COLO668 (cell line): ENCODE results near the gene DCHS1.

ENCODE experiments used
- DNase-seq: peaks from one replicate; lab custom pipeline; 2025; ENCODE audit not compliant: unreplicated experiment; lab: John Stamatoyannopoulos, UW

DCHS1 gene

GRCh38 chr11:6596239-6596877, 59.3 kb downstream of the DCHS1 start:
- no peak for DNase-seq

GRCh38 chr11:6594142-6594768, 61.4 kb downstream of the DCHS1 start:
- DNase-seq: no peak

GRCh38 chr11:6588018-6588417, 67.6 kb downstream of the DCHS1 start:
- DNase-seq: no peak

- no peak for DNase-seq
These were observed 68.2 kb downstream of the DCHS1 start for GRCh38 chr11:6587360-6587953.

- DNase-seq: no peak
These were observed 68.9 kb downstream of the DCHS1 start for GRCh38 chr11:6586434-6587359.

GRCh38 chr11:6584528-6584927, 71.1 kb downstream of the DCHS1 start:
- DNase-seq: no peak

- DNase-seq: no peak
These were observed 72.0 kb downstream of the DCHS1 start for GRCh38 chr11:6583584-6583983.

GRCh38 chr11:6579681-6580080, 75.9 kb downstream of the DCHS1 start:
- DNase-seq: no peak

GRCh38 chr11:6578134-6578533, 77.5 kb downstream of the DCHS1 start:
- no peak for DNase-seq

GRCh38 chr11:6576471-6577373, 78.9 kb downstream of the DCHS1 start:
- DNase-seq: no peak

- no peak for DNase-seq
These were observed 80.5 kb downstream of the DCHS1 start for GRCh38 chr11:6574816-6575715.

GRCh38 chr11:6572215-6572614, 83.4 kb downstream of the DCHS1 start:
- no peak for DNase-seq

GRCh38 chr11:6571434-6572008, 84.1 kb downstream of the DCHS1 start:
- no peak for DNase-seq
